Astrocyte (in vitro differentiated cells and primary cell): Measurements from ENCODE around the gene TMBIM4. TPM values are rescaled to one million over a fixed set of nuclear protein-coding genes. Genes with fewer than 3 reads are reported as not detected.

Experiments used
- DNase-seq: peaks from one replicate; pipeline ENCODE4 v3.0.0-alpha.2; 2010; ENCODE audit warnings: low read depth
- FAIRE-seq: peaks from 2 replicates; lab custom pipeline; 2011; peaks lifted over from hg19 to GRCh38; lab: Jason Lieb, UNC
- H2AFZ ChIP-seq: 2 replicates; pipeline ENCODE4 v1.6.0; 2012; ENCODE audit warnings: low read depth, low read length, inconsistent platforms
- H3K27ac ChIP-seq: 2 replicates; pipeline ENCODE4 v1.5.1; 2011; ENCODE audit warnings: low read depth, low read length, inconsistent platforms
- H3K27me3 ChIP-seq: 2 replicates; pipeline ENCODE4 v1.6.0; 2011; ENCODE audit warnings: low read length, inconsistent platforms; ENCODE audit not compliant: insufficient read depth
- H3K36me3 ChIP-seq: 2 replicates; pipeline ENCODE4 v1.5.1; 2011; ENCODE audit warnings: low read length, inconsistent platforms; ENCODE audit not compliant: insufficient read depth
- H3K4me1 ChIP-seq: 2 replicates; pipeline ENCODE4 v1.5.1; 2011; ENCODE audit warnings: low read length, inconsistent platforms; ENCODE audit not compliant: insufficient read depth
- H3K4me2 ChIP-seq: 2 replicates; pipeline ENCODE4 v1.6.0; 2012; ENCODE audit warnings: low read length, inconsistent platforms
- H3K4me3 ChIP-seq: 2 replicates; pipeline ENCODE4 v1.5.1; 2011; ENCODE audit warnings: low read depth, mild to moderate bottlenecking, low read length, inconsistent platforms; ENCODE audit not compliant: insufficient read depth
- H3K79me2 ChIP-seq: 2 replicates; pipeline ENCODE4 v1.6.0; 2012; ENCODE audit warnings: mild to moderate bottlenecking, low read length, inconsistent platforms; ENCODE audit not compliant: insufficient read depth
- H3K9ac ChIP-seq: 2 replicates; pipeline ENCODE4 v1.6.0; 2012; ENCODE audit warnings: mild to moderate bottlenecking, low read length, inconsistent platforms
- H3K9me3 ChIP-seq: 2 replicates; pipeline ENCODE4 v1.5.1; 2012; ENCODE audit warnings: low read depth, mild to moderate bottlenecking, low read length, inconsistent platforms; ENCODE audit not compliant: insufficient read depth
- H4K20me1 ChIP-seq: 2 replicates; pipeline ENCODE4 v1.6.0; 2012; ENCODE audit warnings: low read length, inconsistent platforms; ENCODE audit not compliant: insufficient read depth
- H3K27ac Mint-ChIP-seq: one replicate; pipeline ENCODE4 v1.8.0; 2021; ENCODE audit warnings: mild to moderate bottlenecking, mixed read lengths; ENCODE audit not compliant: unreplicated experiment
- H3K27me3 Mint-ChIP-seq: one replicate; pipeline ENCODE4 v1.8.0; 2021; ENCODE audit warnings: low read depth, mixed read lengths; ENCODE audit not compliant: unreplicated experiment
- H3K36me3 Mint-ChIP-seq: one replicate; pipeline ENCODE4 v1.8.0; 2021; ENCODE audit warnings: low read depth, mixed read lengths; ENCODE audit not compliant: unreplicated experiment
- H3K4me1 Mint-ChIP-seq: one replicate; pipeline ENCODE4 v1.8.0; 2021; ENCODE audit warnings: low read depth, mixed read lengths; ENCODE audit not compliant: unreplicated experiment
- H3K4me3 Mint-ChIP-seq: one replicate; pipeline ENCODE4 v1.8.0; 2021; ENCODE audit warnings: mild to moderate bottlenecking, moderate library complexity, mixed read lengths; ENCODE audit not compliant: unreplicated experiment
- H3K9me3 Mint-ChIP-seq: one replicate; pipeline ENCODE4 v1.8.0; 2021; ENCODE audit warnings: mild to moderate bottlenecking, mixed read lengths; ENCODE audit not compliant: unreplicated experiment
- EZH2 ChIP-seq: IDR thresholded peaks from 2 replicates; pipeline ENCODE4 v1.6.1; 2012; ENCODE audit warnings: mild to moderate bottlenecking, low read length, inconsistent platforms; ENCODE audit not compliant: insufficient read depth
- total RNA-seq: library from RNA; stranded (reverse); gene quantifications from 2 replicates; pipeline ENCODE4 v1.2.1, GENCODE V29; 2021
- TF ChIP-seq, protein P1 (sequence below): IDR thresholded peaks from 2 replicates; pipeline ENCODE4 v1.5.1; 2011; ENCODE audit warnings: low read depth, mild to moderate bottlenecking, inconsistent platforms, low read length, moderate library complexity; ENCODE audit not compliant: insufficient read depth

Gene TMBIM4
- total RNA-seq, 1 donor from 2014 or later: 41.5 TPM

DNA sequence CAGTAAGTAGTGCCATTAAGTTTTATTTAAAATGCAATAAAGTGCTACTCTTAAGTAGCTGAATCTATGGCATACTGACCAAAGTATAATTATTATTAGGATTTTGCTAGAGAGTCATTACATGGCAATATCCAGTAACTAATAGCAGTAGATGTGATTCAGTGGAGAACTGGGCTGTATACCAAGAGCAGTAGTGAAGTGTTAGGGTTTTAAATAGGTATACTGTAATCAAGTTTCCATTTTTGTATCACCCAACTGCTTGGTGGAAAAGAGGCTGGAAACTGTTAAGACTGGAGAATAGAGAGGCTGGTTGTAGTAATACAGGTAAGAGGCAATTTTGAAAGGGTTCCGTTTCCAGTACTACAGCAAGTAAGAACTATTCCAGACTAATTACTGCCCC lies 25.9 kb downstream of the TMBIM4 start:
- Histone ChIP-seq H3K9ac (no peak overlapping the region), H3K9me3 (peaks cover 11% of the 10 kb centered on the region), H3K79me2 (no peaks in the 10 kb centered on the region), H3K4me3 (no peak overlapping the region), H3K4me2 (no peak overlapping the region), H3K36me3 (peaks cover 7% of the 10 kb centered on the region), H3K27me3 (no peaks in the 10 kb centered on the region), H3K4me1 (no peaks in the 10 kb centered on the region), H2AFZ (no peak overlapping the region), H3K27ac (no peak overlapping the region), H4K20me1 (no peaks in the 10 kb centered on the region)
- Mint-ChIP-seq H3K4me1 (peaks cover 3% of the 10 kb centered on the region), H3K4me3 (no peak overlapping the region), H3K9me3 (peaks cover 10% of the 10 kb centered on the region), H3K27ac (no peak overlapping the region), H3K27me3 (no peaks in the 10 kb centered on the region), H3K36me3 (peaks cover 27% of the 10 kb centered on the region)
- DNase-seq: no peak
- no peak for FAIRE-seq
- TF ChIP-seq, protein P1, sequence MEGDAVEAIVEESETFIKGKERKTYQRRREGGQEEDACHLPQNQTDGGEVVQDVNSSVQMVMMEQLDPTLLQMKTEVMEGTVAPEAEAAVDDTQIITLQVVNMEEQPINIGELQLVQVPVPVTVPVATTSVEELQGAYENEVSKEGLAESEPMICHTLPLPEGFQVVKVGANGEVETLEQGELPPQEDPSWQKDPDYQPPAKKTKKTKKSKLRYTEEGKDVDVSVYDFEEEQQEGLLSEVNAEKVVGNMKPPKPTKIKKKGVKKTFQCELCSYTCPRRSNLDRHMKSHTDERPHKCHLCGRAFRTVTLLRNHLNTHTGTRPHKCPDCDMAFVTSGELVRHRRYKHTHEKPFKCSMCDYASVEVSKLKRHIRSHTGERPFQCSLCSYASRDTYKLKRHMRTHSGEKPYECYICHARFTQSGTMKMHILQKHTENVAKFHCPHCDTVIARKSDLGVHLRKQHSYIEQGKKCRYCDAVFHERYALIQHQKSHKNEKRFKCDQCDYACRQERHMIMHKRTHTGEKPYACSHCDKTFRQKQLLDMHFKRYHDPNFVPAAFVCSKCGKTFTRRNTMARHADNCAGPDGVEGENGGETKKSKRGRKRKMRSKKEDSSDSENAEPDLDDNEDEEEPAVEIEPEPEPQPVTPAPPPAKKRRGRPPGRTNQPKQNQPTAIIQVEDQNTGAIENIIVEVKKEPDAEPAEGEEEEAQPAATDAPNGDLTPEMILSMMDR: no peak
- TF ChIP-seq EZH2: no peak

DNA sequence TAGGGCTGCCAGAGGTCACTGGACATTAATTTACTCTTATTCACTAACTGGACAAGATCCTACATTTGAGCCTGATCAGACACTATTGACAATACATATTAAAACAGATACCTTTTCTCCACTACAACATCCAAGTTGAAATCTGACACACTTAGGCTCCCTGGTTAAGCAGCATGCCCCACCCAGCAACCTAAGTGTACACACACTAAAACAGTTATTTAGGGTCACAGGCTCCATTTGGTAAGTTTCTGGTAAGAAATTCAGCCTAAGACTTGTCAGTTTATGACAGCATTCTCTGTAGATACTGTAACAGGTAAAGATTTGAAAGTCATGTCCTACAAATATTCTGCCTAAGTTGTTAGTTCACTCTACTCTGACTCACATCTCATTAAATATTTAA lies 27.0 kb downstream of the TMBIM4 start:
- Histone ChIP-seq H3K27me3 (no peaks in the 10 kb centered on the region), H3K9me3 (peaks cover 11% of the 10 kb centered on the region), H4K20me1 (no peaks in the 10 kb centered on the region), H3K27ac (no peak overlapping the region), H3K9ac (no peak overlapping the region), H2AFZ (no peak overlapping the region), H3K4me2 (no peak overlapping the region), H3K36me3 (peaks cover 10% of the 10 kb centered on the region), H3K4me1 (no peaks in the 10 kb centered on the region), H3K4me3 (no peak overlapping the region), H3K79me2 (no peaks in the 10 kb centered on the region)
- peaks cover 10% of the 10 kb centered on the region for H3K9me3 Mint-ChIP-seq
- peaks cover 28% of the 10 kb centered on the region for H3K36me3 Mint-ChIP-seq
- TF ChIP-seq, protein P1: no peak
- no peak for TF ChIP-seq EZH2
- H3K4me1 Mint-ChIP-seq: peaks cover 3% of the 10 kb centered on the region
- no peaks in the 10 kb centered on the region for H3K27me3 Mint-ChIP-seq
- no peak overlapping the region for H3K4me3 Mint-ChIP-seq
- no peak for DNase-seq
- H3K27ac Mint-ChIP-seq: no peak overlapping the region
- no peak for FAIRE-seq

DNA sequence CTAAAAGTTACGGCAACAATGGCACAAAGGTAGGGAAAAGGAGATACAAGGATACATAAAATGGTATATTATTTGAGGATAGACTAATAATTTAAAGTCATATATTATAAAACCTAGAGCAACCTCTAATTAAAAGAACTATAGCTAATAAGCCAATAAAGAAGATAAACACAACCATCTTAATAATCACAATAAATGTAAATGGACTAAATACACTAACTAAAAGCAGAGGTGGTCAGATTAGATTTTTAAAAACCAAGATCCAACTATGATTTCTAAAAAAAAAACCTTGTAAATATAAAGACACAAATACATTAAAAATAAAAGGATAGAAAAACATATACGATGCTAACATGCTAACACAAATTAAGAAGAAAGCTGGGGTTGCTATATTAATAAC lies 28.5 kb downstream of the TMBIM4 start:
- peaks cover 31% of the 10 kb centered on the region for H3K36me3 Mint-ChIP-seq
- H3K36me3 ChIP-seq: peaks cover 19% of the 10 kb centered on the region
- no peak overlapping the region for H3K9ac ChIP-seq
- H3K4me1 ChIP-seq: no peaks in the 10 kb centered on the region
- H3K27me3 Mint-ChIP-seq: no peaks in the 10 kb centered on the region
- no peak overlapping the region for H2AFZ ChIP-seq
- H3K9me3 Mint-ChIP-seq: peaks cover 10% of the 10 kb centered on the region
- TF ChIP-seq EZH2: no peak
- TF ChIP-seq, protein P1: no peak
- no peaks in the 10 kb centered on the region for H3K79me2 ChIP-seq
- H3K4me2 ChIP-seq: no peak overlapping the region
- no peak overlapping the region for H3K27ac Mint-ChIP-seq
- peaks cover 11% of the 10 kb centered on the region for H3K9me3 ChIP-seq
- H3K4me1 Mint-ChIP-seq: peaks cover 3% of the 10 kb centered on the region
- H3K4me3 ChIP-seq: no peak overlapping the region
- H3K27ac ChIP-seq: no peak overlapping the region
- no peaks in the 10 kb centered on the region for H4K20me1 ChIP-seq
- no peak overlapping the region for H3K4me3 Mint-ChIP-seq
- FAIRE-seq (no peak), DNase-seq (no peak)
- no peaks in the 10 kb centered on the region for H3K27me3 ChIP-seq
